ENCODE measurements around the gene CD59.

GRCh38 chr11:33656768-33657167 is 79.5 kb downstream of the CD59 start:
- TF ChIP-seq CTCF (conservative IDR thresholded peaks at IDR 0.05; ENCODE audit: low read depth, low read length) (no peak), RFX5 (IDR thresholded peaks at IDR 0.05; ENCODE audit: low read depth, low read length) (no peak), MAFK (IDR thresholded peaks at IDR 0.05; ENCODE audit: low read depth, low read length) (no peak), POLR2A (IDR thresholded peaks at IDR 0.05; ENCODE audit: low read depth, low read length) (no peak), MXI1 (IDR thresholded peaks at IDR 0.05; ENCODE audit: borderline replicate concordance, low read depth, low read length) (no peak)
